ENCODE measurements around the gene RNLS.

Gene RNLS

GRCh38 chr10:88515235-88515634 lies 67.9 kb downstream of the RNLS start:
- TF ChIP-seq CTCF (IDR thresholded peaks at IDR 0.05; ENCODE audit: low read depth, low read length), result no peak
- no peak for TF ChIP-seq EZH2phosphoT487 (IDR thresholded peaks at IDR 0.05; ENCODE audit: low read depth)
- H2AFZ ChIP-seq (ENCODE audit: low read depth, low read length), result no peak overlapping the region
- no peak overlapping the region for H3K4me3 ChIP-seq (ENCODE audit: low read length)
- H3K79me2 ChIP-seq (ENCODE audit: low read length), result no peaks in the 10 kb centered on the region
- H4K20me1 ChIP-seq (ENCODE audit: insufficient read depth, low read length), result no peaks in the 10 kb centered on the region
- H3K27ac ChIP-seq (ENCODE audit: low read length), result no peak overlapping the region
- no peak overlapping the region for H3K9ac ChIP-seq (ENCODE audit: low read length)
- no peak overlapping the region for H3K4me2 ChIP-seq (ENCODE audit: low read length)
- H3K36me3 ChIP-seq (replicated peaks; ENCODE audit: low read depth, low read length), result no peaks in the 10 kb centered on the region
- 0 out of 2 replicates have a peak, but pooled peaks cover 3% of the 10 kb centered on the region for H3K27me3 ChIP-seq (ENCODE audit: low read depth, low read length)
- H3K9me3 ChIP-seq (ENCODE audit: insufficient read depth, low read length), result no peaks in the 10 kb centered on the region
- H3K4me1 ChIP-seq (ENCODE audit: low read length), result no peaks in the 10 kb centered on the region

GRCh38 chr10:88512599-88512998 lies 70.5 kb downstream of the RNLS start:
- H3K4me2 ChIP-seq (ENCODE audit: low read length), result no peak overlapping the region
- H2AFZ ChIP-seq (ENCODE audit: low read depth, low read length), result no peak overlapping the region
- no peak overlapping the region for H3K4me3 ChIP-seq (ENCODE audit: low read length)
- H3K4me1 ChIP-seq (ENCODE audit: low read length), result peaks cover 7% of the 10 kb centered on the region
- no peak for TF ChIP-seq CTCF (IDR thresholded peaks at IDR 0.05; ENCODE audit: low read depth, low read length)
- TF ChIP-seq EZH2phosphoT487 (IDR thresholded peaks at IDR 0.05; ENCODE audit: low read depth), result no peak
- H3K9ac ChIP-seq (ENCODE audit: low read length), result no peak overlapping the region
- no peak overlapping the region for H3K27ac ChIP-seq (ENCODE audit: low read length)
- no peaks in the 10 kb centered on the region for H3K9me3 ChIP-seq (ENCODE audit: insufficient read depth, low read length)
- H3K79me2 ChIP-seq (ENCODE audit: low read length), result no peaks in the 10 kb centered on the region
- H4K20me1 ChIP-seq (ENCODE audit: insufficient read depth, low read length), result no peaks in the 10 kb centered on the region
- no peaks in the 10 kb centered on the region for H3K36me3 ChIP-seq (replicated peaks; ENCODE audit: low read depth, low read length)
- no peaks in the 10 kb centered on the region for H3K27me3 ChIP-seq (ENCODE audit: low read depth, low read length)

GRCh38 chr10:88508796-88509195 lies 74.3 kb downstream of the RNLS start:
- no peak for TF ChIP-seq EZH2phosphoT487 (IDR thresholded peaks at IDR 0.05; ENCODE audit: low read depth)
- no peaks in the 10 kb centered on the region for H3K9me3 ChIP-seq (ENCODE audit: insufficient read depth, low read length)
- H3K36me3 ChIP-seq (replicated peaks; ENCODE audit: low read depth, low read length), result no peaks in the 10 kb centered on the region

GRCh38 chr10:88507826-88508453 lies 75.2 kb downstream of the RNLS start:
- H2AFZ ChIP-seq (ENCODE audit: low read depth, low read length), result no peak overlapping the region
- H3K4me1 ChIP-seq (ENCODE audit: low read length), result peaks cover 7% of the 10 kb centered on the region
- H3K27me3 ChIP-seq (ENCODE audit: low read depth, low read length), result no peaks in the 10 kb centered on the region
- H3K9me3 ChIP-seq (ENCODE audit: insufficient read depth, low read length), result no peaks in the 10 kb centered on the region
- TF ChIP-seq EZH2phosphoT487 (IDR thresholded peaks at IDR 0.05; ENCODE audit: low read depth) (no peak), CTCF (IDR thresholded peaks at IDR 0.05; ENCODE audit: low read depth, low read length) (no peak)
- H3K79me2 ChIP-seq (ENCODE audit: low read length), result no peaks in the 10 kb centered on the region
- H3K27ac ChIP-seq (ENCODE audit: low read length), result no peak overlapping the region
- H3K9ac ChIP-seq (ENCODE audit: low read length), result no peak overlapping the region
- no peaks in the 10 kb centered on the region for H3K36me3 ChIP-seq (replicated peaks; ENCODE audit: low read depth, low read length)
- H3K4me3 ChIP-seq (ENCODE audit: low read length), result no peak overlapping the region
- H4K20me1 ChIP-seq (ENCODE audit: insufficient read depth, low read length), result no peaks in the 10 kb centered on the region
- no peak overlapping the region for H3K4me2 ChIP-seq (ENCODE audit: low read length)

More at GRCh38 chr10:88508796-88509195, 74.3 kb downstream of the RNLS start:
- Histone ChIP-seq H3K27me3 (ENCODE audit: low read depth, low read length) (no peaks in the 10 kb centered on the region), H3K27ac (ENCODE audit: low read length) (no peak overlapping the region), H3K4me2 (ENCODE audit: low read length) (no peak overlapping the region), H3K4me3 (ENCODE audit: low read length) (no peak overlapping the region), H3K79me2 (ENCODE audit: low read length) (no peaks in the 10 kb centered on the region), H4K20me1 (ENCODE audit: insufficient read depth, low read length) (no peaks in the 10 kb centered on the region), H3K9ac (ENCODE audit: low read length) (no peak overlapping the region), H3K4me1 (ENCODE audit: low read length) (peaks cover 7% of the 10 kb centered on the region), H2AFZ (ENCODE audit: low read depth, low read length) (no peak overlapping the region)
